ENCODE data around the gene PGGHG.
"Not testable (repeated sequence)": the region's sequence is repeated elsewhere in the genome, so short reads cannot be mapped to it uniquely, and the experiment has no call there.

Gene PGGHG

GRCh38 chr11:297586-298405, 8.9 kb downstream of the PGGHG start:
- no peak for DNase-seq (ENCODE audit: low spot score)

- DNase-seq (ENCODE audit: low spot score) = no peak
Measured at GRCh38 chr11:298406-299065, 9.6 kb downstream of the PGGHG start.

- DNase-seq (ENCODE audit: low spot score) = no peak
Measured at GRCh38 chr11:299081-299891, 10.4 kb downstream of the PGGHG start, which contains the start of gene IFITM5. Gene IFITM5, minus strand, starts transcription at chr11:299526. Its CDS starts 36 bp downstream, at chr11:299490.

DNA sequence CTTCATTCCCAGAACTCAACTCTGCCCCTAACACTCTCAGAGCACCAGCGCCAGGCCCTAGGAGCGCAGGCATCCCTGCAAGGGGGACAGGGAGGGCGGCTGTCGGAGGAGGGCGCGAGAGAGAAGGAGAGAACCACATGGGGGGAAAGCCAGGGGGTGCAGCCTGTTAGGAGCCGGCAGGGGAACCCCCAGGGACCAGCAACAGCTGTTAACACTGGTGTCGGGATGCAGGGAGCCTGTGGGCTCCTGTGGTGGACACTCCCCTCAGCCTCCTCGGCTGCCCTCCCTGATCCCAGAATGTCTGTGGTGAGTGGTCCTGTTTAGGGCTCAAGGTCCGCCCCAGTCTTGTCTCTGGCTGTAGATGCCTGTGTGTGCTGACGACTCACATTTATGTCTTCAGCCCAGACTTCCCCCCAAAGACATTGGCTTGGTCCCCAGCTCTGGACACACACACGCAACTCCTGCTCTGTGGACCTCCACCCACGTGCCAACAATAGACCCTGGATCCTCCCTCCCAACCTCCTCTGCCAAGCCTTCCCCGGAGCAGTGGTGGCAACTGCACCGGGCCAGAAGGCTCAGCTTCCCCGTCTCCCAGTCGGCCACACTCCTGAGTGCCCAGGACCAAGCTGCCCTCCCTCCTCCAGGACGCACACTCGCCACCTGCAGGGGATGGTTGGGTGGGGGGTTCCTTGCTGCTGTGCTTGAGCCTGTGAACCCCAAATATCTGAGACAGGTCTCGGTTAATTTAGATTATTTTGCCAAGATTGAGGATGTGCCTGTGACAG, 11.2 kb downstream of the PGGHG start:
- no peak for DNase-seq (ENCODE audit: low spot score)

DNA sequence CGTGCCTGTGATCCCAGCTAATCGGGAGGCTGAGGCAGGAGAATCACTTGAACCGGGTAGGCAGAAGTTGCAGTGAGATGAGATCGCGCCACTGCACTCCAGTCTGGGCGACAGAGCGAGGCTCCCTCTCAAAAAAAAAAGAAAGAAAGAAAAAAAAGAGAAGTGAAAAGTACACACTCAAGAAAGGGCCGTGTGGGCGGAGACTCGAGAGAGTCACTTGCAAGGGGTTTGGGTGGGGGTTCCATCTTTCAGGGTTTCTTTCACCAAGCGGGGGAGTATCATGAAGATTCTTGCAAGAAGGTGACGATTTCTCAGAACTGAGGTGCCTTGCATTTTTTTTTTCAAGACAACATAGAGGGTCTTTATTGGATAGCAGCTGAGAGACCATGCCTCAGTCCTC, 14.4 kb downstream of the PGGHG start:
- DNase-seq (ENCODE audit: low spot score) = no peak

GRCh38 chr11:304061-304506, 15.2 kb downstream of the PGGHG start:
- DNase-seq (ENCODE audit: low spot score) = no peak

GRCh38 chr11:304915-305843, 16.3 kb downstream of the PGGHG start:
- DNase-seq (ENCODE audit: low spot score) = peak; percentile 94

DNA sequence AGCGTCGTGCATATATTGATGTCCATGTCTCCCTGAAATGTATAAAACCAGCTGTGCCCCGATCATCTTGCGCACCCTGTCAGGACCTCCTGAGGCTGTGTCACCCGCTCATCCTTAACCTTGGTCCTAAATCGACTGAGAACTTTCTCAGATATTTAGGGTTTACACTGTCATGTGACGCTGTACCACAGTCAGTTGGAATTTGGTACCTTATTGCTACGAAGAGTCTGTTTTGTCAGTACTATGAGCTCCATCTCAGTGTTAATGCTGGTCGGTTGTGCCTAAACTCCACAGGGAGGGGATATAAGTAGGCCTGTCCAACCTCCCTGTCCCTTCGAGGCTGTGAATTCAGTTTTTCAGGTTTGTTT, 16.9 kb downstream of the PGGHG start:
- no peak for DNase-seq (ENCODE audit: low spot score)

- no peak for DNase-seq (ENCODE audit: low spot score)
Measured at GRCh38 chr11:306645-307371, 17.9 kb downstream of the PGGHG start.

DNA sequence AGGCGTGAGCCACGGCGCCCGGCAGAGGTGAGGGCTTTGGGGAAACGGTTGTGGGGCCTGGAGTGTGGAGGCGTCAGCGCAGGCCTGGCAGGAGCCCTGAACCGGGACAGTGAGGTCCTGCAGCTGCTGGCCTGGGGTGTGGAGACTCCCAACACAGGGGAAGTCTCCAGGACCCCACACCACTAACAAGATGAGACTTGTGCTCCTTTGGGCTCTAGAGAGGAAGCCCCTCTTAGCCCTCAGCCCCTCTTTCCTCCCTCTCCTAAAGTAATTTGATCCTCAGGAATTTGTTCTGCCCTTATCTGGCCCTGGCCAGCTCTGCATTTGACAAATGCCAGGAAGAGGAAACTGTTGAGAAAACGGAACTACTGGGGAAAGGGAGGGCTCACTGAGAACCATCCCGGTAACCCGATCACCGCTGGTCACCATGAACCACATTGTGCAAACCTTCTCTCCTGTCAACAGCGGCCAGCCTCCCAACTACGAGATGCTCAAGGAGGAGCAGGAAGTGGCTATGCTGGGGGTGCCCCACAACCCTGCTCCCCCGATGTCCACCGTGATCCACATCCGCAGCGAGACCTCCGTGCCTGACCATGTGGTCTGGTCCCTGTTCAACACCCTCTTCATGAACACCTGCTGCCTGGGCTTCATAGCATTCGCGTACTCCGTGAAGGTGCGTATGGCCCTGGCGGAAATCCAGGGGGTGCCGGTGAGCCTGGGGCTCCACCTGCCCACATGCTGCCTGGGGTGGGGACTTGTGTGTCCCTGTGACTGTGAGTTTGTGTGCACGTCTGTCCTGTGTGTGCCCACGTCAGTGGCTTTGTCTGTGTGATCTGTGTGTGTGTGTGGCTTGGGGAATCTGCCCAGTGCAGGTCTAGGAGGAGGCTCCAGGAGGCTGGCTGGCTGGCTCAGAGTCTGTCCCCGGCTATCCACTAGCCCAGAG, 19.1 kb downstream of the PGGHG start, which contains the start of gene IFITM2:
Gene IFITM2 (plus strand): TSS at position 51 of the 943 bp plus-strand sequence. CDS start 377 bp downstream, at position 428.
- DNase-seq (ENCODE audit: low spot score) = peak; percentile 59

DNA sequence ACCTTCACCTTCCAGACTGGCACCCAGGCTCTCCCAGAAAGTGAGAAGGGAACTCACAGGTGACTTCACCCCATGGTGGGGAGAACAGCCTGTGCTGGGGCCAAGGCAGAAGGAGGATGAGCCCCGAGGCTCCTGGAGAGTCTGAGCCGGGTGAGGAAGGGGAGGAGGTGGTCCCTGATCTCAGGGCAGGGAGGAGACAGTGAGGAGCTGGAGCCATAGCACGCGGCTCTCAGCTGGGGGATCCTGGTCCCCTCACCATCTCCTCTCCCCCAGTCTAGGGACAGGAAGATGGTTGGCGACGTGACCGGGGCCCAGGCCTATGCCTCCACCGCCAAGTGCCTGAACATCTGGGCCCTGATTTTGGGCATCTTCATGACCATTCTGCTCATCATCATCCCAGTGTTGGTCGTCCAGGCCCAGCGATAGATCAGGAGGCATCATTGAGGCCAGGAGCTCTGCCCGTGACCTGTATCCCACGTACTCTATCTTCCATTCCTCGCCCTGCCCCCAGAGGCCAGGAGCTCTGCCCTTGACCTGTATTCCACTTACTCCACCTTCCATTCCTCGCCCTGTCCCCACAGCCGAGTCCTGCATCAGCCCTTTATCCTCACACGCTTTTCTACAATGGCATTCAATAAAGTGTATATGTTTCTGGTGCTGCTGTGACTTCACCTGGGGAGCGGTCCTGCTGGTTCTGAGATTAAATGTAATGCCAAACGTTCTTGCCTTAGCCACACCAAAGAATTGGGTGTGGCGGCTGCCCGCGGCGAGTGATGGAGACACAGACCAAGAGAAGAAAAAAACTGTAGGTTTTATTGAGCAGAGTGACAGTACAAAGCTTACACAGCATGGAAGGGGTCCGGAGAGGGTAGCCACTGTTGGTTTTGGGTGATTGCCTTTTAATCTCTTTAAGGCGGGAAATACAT, 20.1 kb downstream of the PGGHG start:
- DNase-seq (ENCODE audit: low spot score) = not testable (repeated sequence)

DNA sequence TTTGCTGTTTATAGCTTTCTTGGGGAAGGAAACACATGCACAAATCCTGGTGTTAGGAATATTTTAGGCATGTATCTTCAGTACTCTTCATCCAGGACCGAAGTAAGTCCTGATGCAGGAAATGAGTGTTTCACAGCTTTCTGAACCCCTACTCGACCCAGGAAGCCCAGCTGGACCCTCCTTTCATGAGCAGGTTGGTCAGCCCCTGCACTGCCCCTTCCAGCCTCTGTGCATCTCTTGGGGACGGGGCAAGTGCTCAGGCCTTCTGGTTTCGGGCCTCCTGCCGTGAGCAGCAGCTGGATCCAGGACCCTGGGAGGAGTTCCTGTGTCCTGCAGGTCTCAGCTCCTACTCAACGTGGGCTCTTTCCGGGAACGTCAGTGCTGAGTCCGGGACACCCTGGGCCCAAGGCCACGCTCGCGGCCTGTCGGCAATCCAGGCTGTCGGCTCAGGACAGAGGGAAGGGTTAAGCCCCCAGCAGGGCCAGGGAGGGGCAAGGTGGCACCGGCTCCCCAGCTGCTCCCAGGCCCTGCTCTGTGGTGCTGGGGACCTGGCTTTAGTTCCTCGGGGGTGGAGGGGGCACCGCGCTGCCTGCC, 21.1 kb downstream of the PGGHG start:
- DNase-seq (ENCODE audit: low spot score) = not testable (repeated sequence)

DNA sequence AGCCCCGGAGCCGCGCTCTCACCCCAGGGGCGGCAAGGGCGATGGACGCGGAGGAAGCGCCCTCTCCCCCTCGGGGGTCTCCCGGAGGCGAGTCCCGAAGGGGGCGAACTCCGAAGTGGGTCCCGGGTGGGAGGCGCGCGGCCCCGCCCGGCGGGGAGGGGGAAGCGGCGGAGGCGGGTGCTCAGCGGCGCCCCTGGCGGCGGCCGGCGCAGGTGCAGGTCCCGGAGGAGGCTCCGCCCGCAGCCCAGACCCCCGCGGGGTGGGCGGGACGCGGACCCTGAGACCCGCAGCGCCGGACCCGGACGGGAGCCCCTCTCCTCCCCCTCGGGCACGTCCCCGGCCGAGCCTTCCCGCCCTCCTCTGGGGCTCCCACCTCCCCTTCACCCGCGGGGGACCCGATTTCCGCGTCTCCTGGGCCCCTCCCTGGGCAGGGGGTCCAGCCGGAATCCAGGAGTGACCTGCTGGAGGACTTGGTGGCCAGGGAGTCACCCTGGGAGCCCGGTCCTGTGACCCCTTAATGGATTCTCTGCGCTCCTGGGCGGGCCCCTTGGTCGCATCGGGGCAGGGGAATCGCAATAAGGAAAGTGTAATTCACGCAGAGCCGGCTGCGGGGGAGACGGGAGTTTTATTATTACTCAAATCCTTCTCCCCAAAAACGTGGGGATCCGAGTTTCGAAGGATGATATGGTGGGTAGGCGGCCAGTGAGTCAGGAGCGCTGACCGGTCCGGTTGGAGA, 22.3 kb downstream of the PGGHG start:
- DNase-seq (ENCODE audit: low spot score) = not testable (repeated sequence)

- DNase-seq (ENCODE audit: low spot score) = no peak
Measured at GRCh38 chr11:312092-312816, 23.3 kb downstream of the PGGHG start.

- DNase-seq (ENCODE audit: low spot score) = no peak
Measured at GRCh38 chr11:313304-313786, 24.4 kb downstream of the PGGHG start.
